Prostate gland (tissue), 2 donors: ENCODE data around the gene ZNHIT6. TPM values are rescaled to one million over a fixed set of nuclear protein-coding genes. Genes with fewer than 3 reads are reported as not detected.

Experiments
- DNase-seq: peaks from one replicate; pipeline ENCODE4 v3.0.0-alpha.2; 2019; ENCODE audit warnings: low spot score
- H3K27ac ChIP-seq, 2 donors: fragments of 200-600 bp; sonication (generic); 2 replicates each; pipeline ENCODE4 v1.5.1; 2017 to 2019
- H3K27me3 ChIP-seq: fragments of 200-600 bp; sonication (generic); replicated peaks from 2 replicates; pipeline ENCODE4 v1.5.1; 2019; ENCODE audit not compliant: insufficient read depth
- H3K36me3 ChIP-seq, 2 donors: fragments of 200-600 bp; sonication (generic); 1 replicate in 1 of 2; 2 replicates in 1 of 2; pipeline versions ENCODE4 v1.5.1 to v1.8.1; 2017 to 2019
- H3K4me1 ChIP-seq: fragments of 200-600 bp; sonication (generic); replicated peaks from 2 replicates; pipeline ENCODE4 v1.5.1; 2019
- H3K4me3 ChIP-seq, 2 donors: fragments of 200-600 bp; sonication (generic); 2 replicates each; pipeline ENCODE4 v1.5.1; 2017 to 2019
- H3K9me3 ChIP-seq: fragments of 200-600 bp; sonication (generic); 2 replicates; pipeline ENCODE4 v1.5.1; 2017
- CTCF ChIP-seq, 4 experiments: fragments of 200-600 bp in 2 of 4; fragments of 450-650 bp in 2 of 4; sonication (generic) in 2 of 4; IDR thresholded peaks; 1 replicate in 3 of 4; 2 replicates in 1 of 4; pipeline ENCODE4 v1.5.1; 2016 to 2019; ENCODE audit warnings: antibody characterized with exemption in 4 of 4, mild to moderate bottlenecking in 2 of 4, moderate library complexity in 2 of 4
- POLR2A ChIP-seq: fragments of 450-650 bp; IDR thresholded peaks from one replicate; pipeline ENCODE4 v1.6.1; 2016; ENCODE audit warnings: antibody characterized with exemption, mild to moderate bottlenecking
- POLR2AphosphoS5 ChIP-seq: sonication (generic); formaldehyde crosslinking; IDR thresholded peaks from one replicate; pipeline ENCODE4 v1.6.1; 2017; ENCODE audit warnings: antibody characterized with exemption
- WGBS: methylation state at CpG from one replicate; pipeline ENCODE4 v1.1.5; 2018; 5-methylcytosine and 5-hydroxymethylcytosine counted together
- intact Hi-C: fragments of 100-400 bp; cut with DNase I; formaldehyde crosslinking; loops from one replicate; pipeline ENCODE4 v1.14.2; 2022
- total RNA-seq, 2 donors: library from RNA; depleted of rRNA; stranded (reverse); fragments of >200 nt; gene quantifications; one replicate each; pipeline ENCODE4 v1.1.0, GENCODE V29; 2016

The ZNHIT6 gene
- total RNA-seq, 2 donors from 2014 or later: 8.7 to 13.5 TPM

- 66% methylated on average over 4 of the region's 4 CpGs for WGBS
- Histone ChIP-seq H3K4me3 (no peak overlapping the region), H3K27ac (no peak overlapping the region), H3K9me3 (no peaks in the 10 kb centered on the region), H3K4me1 (no peaks in the 10 kb centered on the region), H3K27me3 (no peaks in the 10 kb centered on the region), H3K36me3 (no peaks in the 10 kb centered on the region)
- TF ChIP-seq POLR2A (no peak), POLR2AphosphoS5 (no peak), CTCF (IDR thresholded peaks at IDR 0.05) (no peak)
- intact Hi-C loops: no loop called here
- no peak for DNase-seq
These were observed 106.3 kb downstream of the ZNHIT6 start for GRCh38 chr1:85601901-85602300.

GRCh38 chr1:85599681-85600080, 108.6 kb downstream of the ZNHIT6 start:
- 15% methylated on average over 2 of the region's 2 CpGs for WGBS
- TF ChIP-seq CTCF (IDR thresholded peaks at IDR 0.05): no peak
- no peak for TF ChIP-seq POLR2A
- no peak for TF ChIP-seq POLR2AphosphoS5
- intact Hi-C loops: no loop called here

More at GRCh38 chr1:85599681-85600080, 108.6 kb downstream of the ZNHIT6 start:
- H3K4me3 ChIP-seq: no peak overlapping the region
- H3K27me3 ChIP-seq: no peaks in the 10 kb centered on the region
- DNase-seq: no peak
- no peaks in the 10 kb centered on the region for H3K9me3 ChIP-seq
- no peak overlapping the region for H3K27ac ChIP-seq
- H3K36me3 ChIP-seq: no peaks in the 10 kb centered on the region
- no peaks in the 10 kb centered on the region for H3K4me1 ChIP-seq

Other genes starting within 250 kb of the ZNHIT6 start
- gene DDAH1, start 243.3 kb downstream of the ZNHIT6 start, total RNA-seq: 10 to 100 TPM; 61.6 to 70.7 TPM
- gene CCN1, start 127.7 kb downstream of the ZNHIT6 start, total RNA-seq: 10 to 100 TPM; 23.4 to 37.6 TPM